ENCODE measurements around the gene SAPCD2. TPM values are rescaled to one million over a fixed set of nuclear protein-coding genes. Genes with fewer than 3 reads are reported as not detected.

Gene SAPCD2
- polyA plus RNA-seq, 1 donor: 3.6 TPM

- no peak for DNase-seq (ENCODE audit: low read depth)
Observed at GRCh38 chr9:137019891-137020683, 50.3 kb downstream of the SAPCD2 start.

- no peak for DNase-seq (ENCODE audit: low read depth)
Observed at GRCh38 chr9:137018761-137019559, 51.4 kb downstream of the SAPCD2 start.

DNA sequence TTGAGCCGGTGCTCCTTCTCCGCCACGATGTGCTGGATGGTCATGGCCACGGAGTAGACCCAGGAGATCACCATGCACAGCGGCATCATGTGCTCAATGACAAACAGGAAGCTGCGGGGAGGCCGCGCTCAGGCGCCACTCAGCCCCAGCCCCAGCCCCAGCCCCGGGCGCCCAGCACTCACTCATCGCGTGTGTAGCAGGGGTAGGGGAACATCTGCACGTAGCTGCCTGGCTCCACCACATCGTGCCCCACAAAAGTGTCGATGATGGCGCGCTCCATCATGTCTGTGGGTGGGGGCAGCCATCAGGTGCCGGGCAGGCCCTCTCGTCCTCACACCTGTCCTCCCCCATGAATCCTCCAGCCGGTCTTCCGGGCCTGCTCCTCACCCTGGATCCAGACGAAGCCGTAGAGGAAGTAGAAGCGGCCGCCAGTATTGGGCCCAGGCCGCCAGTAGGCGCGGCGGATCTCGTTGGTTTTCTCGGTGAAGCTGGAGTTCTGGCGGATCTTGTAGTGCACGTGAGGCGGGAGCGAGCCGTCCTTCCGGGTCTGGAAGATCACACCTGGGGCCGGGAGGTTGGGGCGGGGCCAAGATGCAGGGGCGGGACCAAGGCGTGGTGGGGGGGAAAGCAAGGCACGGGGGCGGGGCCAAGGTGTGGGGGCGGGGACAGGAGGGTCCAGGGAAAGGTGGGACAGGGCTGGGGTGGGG lies 52.4 kb downstream of the SAPCD2 start:
- DNase-seq (ENCODE audit: low read depth): no peak

DNA sequence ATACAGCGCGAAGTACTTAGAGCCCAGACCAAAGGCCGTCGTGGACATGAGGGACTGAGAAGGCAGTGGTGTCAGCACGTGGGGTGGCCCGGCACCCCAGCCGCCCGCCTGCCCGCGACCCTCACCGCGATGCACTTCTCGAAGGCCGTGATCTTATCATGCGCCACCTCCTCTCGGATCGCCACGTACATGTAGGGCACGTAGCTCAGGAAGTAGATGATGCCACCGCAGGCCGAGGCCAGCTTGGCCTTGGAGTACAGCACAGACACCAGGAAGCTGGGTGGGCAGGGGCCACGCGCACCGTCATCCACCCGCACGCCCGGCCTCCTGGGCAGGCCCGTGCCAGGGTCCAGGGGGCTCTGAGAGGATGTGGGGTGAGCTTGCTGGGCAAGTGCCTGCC lies 53.3 kb downstream of the SAPCD2 start:
- no peak for DNase-seq (ENCODE audit: low read depth)

GRCh38 chr9:137016436-137016835 lies 53.9 kb downstream of the SAPCD2 start:
- DNase-seq (ENCODE audit: low read depth): no peak

- no peak for DNase-seq (ENCODE audit: low read depth)
Observed at GRCh38 chr9:137015976-137016375, 54.4 kb downstream of the SAPCD2 start.

DNA sequence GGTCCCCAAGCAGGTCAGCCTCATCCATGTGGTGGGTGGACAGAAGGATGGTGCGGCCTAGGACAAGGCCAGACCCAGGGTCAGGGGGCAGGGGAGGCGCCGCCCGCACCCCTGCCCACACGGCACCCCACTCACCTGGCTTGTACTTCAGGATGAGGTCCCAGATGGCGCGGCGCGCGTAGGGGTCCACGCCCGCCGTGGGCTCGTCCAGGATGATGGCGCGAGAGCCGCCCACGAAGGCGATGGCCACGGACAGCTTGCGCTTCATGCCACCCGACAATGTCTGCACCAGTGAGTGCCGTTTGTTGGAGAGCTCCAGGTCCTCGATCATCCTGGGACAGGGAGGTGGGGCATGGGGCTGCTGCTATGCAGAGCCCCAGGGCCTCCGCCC lies 54.8 kb downstream of the SAPCD2 start:
- DNase-seq (ENCODE audit: low read depth): no peak

DNA sequence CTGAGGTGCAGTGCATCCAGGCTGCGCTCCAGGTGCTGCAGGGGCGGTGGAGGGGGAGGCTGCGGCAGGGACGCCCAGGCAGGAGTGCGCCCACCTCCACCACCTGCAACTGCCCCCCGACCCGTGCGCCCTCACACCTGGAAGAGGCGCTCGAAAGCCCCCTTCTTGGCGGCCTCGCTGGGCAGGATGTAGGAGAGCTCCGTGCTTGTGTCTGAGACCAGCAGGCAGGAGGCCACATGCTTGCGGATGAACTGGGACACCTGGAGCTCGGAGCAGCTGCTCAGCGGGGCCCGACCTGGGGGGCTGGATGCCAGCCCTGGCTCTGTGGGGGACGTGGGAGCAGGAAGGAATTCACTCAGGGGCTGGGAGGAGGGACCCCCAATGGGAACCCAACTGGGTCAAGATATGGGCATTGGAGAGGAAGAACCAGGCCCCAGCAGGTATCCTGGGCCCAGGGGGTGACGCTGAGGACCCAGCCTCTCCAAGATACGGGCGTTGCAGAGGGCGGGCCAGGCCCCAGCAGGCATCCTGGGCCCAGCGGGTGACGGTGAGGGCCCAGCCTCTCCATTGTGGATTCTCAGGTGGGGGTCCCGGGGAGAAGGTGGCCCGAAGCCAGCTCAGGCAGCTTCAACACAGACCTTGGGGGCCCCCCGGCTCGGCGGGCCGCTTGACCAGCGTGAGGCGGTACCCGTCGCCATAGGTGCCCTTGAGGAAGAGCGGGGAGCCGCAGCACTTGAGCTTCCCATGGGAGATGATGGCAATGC lies 55.4 kb downstream of the SAPCD2 start:
- DNase-seq (ENCODE audit: low read depth): no peak

- DNase-seq (ENCODE audit: low read depth): no peak
Observed at GRCh38 chr9:137014166-137014565, 56.2 kb downstream of the SAPCD2 start.

DNA sequence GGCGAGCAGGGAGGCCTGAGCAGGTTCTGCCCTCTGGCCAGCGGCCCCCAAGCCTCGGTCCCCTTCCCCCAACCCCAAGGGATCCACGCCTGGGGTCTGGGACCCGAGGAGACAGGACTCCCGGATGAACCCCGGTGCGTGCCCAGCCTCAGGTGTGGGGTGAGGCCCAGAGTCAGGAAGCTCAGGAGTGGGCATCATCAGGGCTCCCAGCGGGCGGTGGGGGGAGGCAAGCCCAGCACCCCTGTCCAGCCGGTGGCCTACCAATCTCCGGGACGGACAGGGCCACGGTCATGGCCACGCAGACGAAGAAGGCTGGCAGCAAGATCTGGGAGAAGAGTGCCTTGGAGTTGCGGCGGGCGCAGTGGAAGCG lies 56.8 kb downstream of the SAPCD2 start:
- DNase-seq (ENCODE audit: low read depth): no peak

DNA sequence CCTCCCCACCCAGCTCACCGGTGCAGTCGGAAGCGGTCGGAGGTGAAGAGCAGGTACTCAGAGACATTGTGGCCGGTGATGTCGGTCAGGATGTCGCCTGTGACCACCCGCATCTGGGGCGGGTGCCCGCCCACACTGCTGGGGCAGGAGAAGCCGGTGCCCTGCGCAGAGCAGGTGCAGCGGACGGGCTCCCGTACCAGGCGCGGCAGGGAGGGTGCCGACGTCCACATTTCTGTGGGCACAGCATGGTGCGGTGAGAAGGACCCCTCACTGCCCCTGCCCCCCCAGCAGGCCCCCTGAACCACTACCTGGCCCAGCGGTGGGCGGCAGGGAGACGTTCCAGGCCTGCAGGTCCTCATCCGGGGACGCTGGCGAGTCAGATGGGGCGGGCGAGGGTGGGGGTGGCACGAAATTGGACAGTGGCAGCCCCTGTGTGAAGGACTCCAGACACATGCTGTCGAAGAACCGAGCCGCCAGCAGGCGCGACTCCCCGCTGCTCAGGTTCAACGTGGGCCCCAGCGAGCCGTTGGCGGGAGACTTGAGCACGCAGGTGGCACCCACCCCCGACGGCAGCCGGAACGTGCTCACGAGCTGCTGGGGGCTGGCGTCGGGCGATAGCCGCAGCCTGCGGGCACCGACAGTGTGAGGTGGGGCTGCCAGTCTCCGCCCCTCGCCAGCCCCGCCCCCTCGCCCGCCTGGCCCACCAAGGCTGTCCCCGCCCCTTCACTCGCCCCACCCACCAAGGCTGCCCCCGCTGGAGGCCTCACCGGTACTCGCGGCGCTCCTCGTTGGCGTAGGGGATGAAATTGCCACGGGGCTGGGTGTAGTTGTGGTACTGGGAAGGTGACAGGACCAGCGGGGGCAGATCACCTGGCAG lies 57.4 kb downstream of the SAPCD2 start:
- no peak for DNase-seq (ENCODE audit: low read depth)

Other genes starting within 250 kb of the SAPCD2 start
- gene AJM1, start 228.1 kb downstream of the SAPCD2 start, polyA plus RNA-seq (ENCODE audit: insufficient read length): 2.4 TPM
- gene PHPT1, start 221.1 kb downstream of the SAPCD2 start, polyA plus RNA-seq (ENCODE audit: insufficient read length): 99.6 TPM
- gene MAMDC4, start 218.2 kb downstream of the SAPCD2 start, polyA plus RNA-seq (ENCODE audit: insufficient read length): 4.8 TPM
- 312 TPM for gene EDF1, start 204.2 kb downstream of the SAPCD2 start, polyA plus RNA-seq (ENCODE audit: insufficient read length)
- 11.0 TPM for gene TRAF2, start 184.0 kb downstream of the SAPCD2 start, polyA plus RNA-seq (ENCODE audit: insufficient read length)
- 41.2 TPM for gene FBXW5, start 125.8 kb downstream of the SAPCD2 start, polyA plus RNA-seq (ENCODE audit: insufficient read length)
- 0.32 TPM for gene C8G, start 125.3 kb downstream of the SAPCD2 start, polyA plus RNA-seq (ENCODE audit: insufficient read length)
- 0.71 TPM for gene LCN12, start 118.3 kb downstream of the SAPCD2 start, polyA plus RNA-seq (ENCODE audit: insufficient read length)
- 21.9 TPM for gene PTGDS, start 93.1 kb downstream of the SAPCD2 start, polyA plus RNA-seq (ENCODE audit: insufficient read length)
- gene LCNL1, start 87.6 kb downstream of the SAPCD2 start, polyA plus RNA-seq (ENCODE audit: insufficient read length): 0.61 TPM
- gene PAXX, start 78.1 kb downstream of the SAPCD2 start, polyA plus RNA-seq (ENCODE audit: insufficient read length): 22.8 TPM
- 0.42 TPM for gene CLIC3, start 74.0 kb downstream of the SAPCD2 start, polyA plus RNA-seq (ENCODE audit: insufficient read length)
- gene ABCA2, start 42.3 kb downstream of the SAPCD2 start, polyA plus RNA-seq (ENCODE audit: insufficient read length): 16.5 TPM
- 0.08 TPM for gene FUT7, start 38.5 kb downstream of the SAPCD2 start, polyA plus RNA-seq (ENCODE audit: insufficient read length)
- gene NPDC1, start 24.4 kb downstream of the SAPCD2 start, polyA plus RNA-seq (ENCODE audit: insufficient read length): 40.9 TPM
- gene ENTPD2, start 16.5 kb downstream of the SAPCD2 start, polyA plus RNA-seq (ENCODE audit: insufficient read length): 16.2 TPM
- 1.9 TPM for gene UAP1L1, start 7.0 kb upstream of the SAPCD2 start, polyA plus RNA-seq (ENCODE audit: insufficient read length)
- 38.6 TPM for gene MAN1B1, start 16.4 kb upstream of the SAPCD2 start, polyA plus RNA-seq (ENCODE audit: insufficient read length)
- 21.7 TPM for gene DPP7, start 44.2 kb upstream of the SAPCD2 start, polyA plus RNA-seq (ENCODE audit: insufficient read length)
- gene GRIN1, start 68.6 kb upstream of the SAPCD2 start, polyA plus RNA-seq (ENCODE audit: insufficient read length): not detected
- 0.11 TPM for gene LRRC26, start 99.5 kb upstream of the SAPCD2 start, polyA plus RNA-seq (ENCODE audit: insufficient read length)
- not detected for gene TMEM210, start 101.5 kb upstream of the SAPCD2 start, polyA plus RNA-seq (ENCODE audit: insufficient read length)
- gene ANAPC2, start 118.0 kb upstream of the SAPCD2 start, polyA plus RNA-seq (ENCODE audit: insufficient read length): 30.4 TPM
- gene SSNA1, start 118.1 kb upstream of the SAPCD2 start, polyA plus RNA-seq (ENCODE audit: insufficient read length): 53.7 TPM
- gene TPRN, start 130.2 kb upstream of the SAPCD2 start, polyA plus RNA-seq (ENCODE audit: insufficient read length): 10.9 TPM
- gene TMEM203, start 135.1 kb upstream of the SAPCD2 start, polyA plus RNA-seq (ENCODE audit: insufficient read length): 33.0 TPM
- gene NDOR1, start 135.1 kb upstream of the SAPCD2 start, polyA plus RNA-seq (ENCODE audit: insufficient read length): 7.0 TPM
- 2.5 TPM for gene RNF208, start 151.7 kb upstream of the SAPCD2 start, polyA plus RNA-seq (ENCODE audit: insufficient read length)
- gene CYSRT1, start 154.6 kb upstream of the SAPCD2 start, polyA plus RNA-seq (ENCODE audit: insufficient read length): 2.4 TPM
- gene RNF224, start 156.9 kb upstream of the SAPCD2 start, polyA plus RNA-seq (ENCODE audit: insufficient read length): 2.4 TPM
- 1.5 TPM for gene SLC34A3, start 160.3 kb upstream of the SAPCD2 start, polyA plus RNA-seq (ENCODE audit: insufficient read length)
- gene TUBB4B, start 170.7 kb upstream of the SAPCD2 start, polyA plus RNA-seq (ENCODE audit: insufficient read length): 146 TPM
- 0.18 TPM for gene STPG3, start 180.7 kb upstream of the SAPCD2 start, polyA plus RNA-seq (ENCODE audit: insufficient read length)
- gene NELFB, start 184.8 kb upstream of the SAPCD2 start, polyA plus RNA-seq (ENCODE audit: insufficient read length): 45.6 TPM
- 7.6 TPM for gene TOR4A, start 207.2 kb upstream of the SAPCD2 start, polyA plus RNA-seq (ENCODE audit: insufficient read length)
- gene NRARP, start 231.7 kb upstream of the SAPCD2 start, polyA plus RNA-seq (ENCODE audit: insufficient read length): 3.8 TPM

Data from forelimb muscle (tissue), 1 donor.